Ishikawa (cell line): Measurements from ENCODE around the gene KDSR.

Experiments
- CEBPB ChIP-seq: IDR thresholded peaks from 2 replicates; pipeline ENCODE4 v1.6.1; 2012
- CREB1 ChIP-seq: IDR thresholded peaks from 2 replicates; pipeline ENCODE4 v1.6.1; 2012; ENCODE audit warnings: low read depth
- EGR1 ChIP-seq: IDR thresholded peaks from 2 replicates; pipeline ENCODE4 v1.6.1; 2012
- EP300 ChIP-seq: IDR thresholded peaks from 2 replicates; pipeline ENCODE4 v1.6.1; 2012; ENCODE audit warnings: borderline replicate concordance
- FOXM1 ChIP-seq: IDR thresholded peaks from 2 replicates; pipeline ENCODE4 v1.6.1; 2012; ENCODE audit warnings: low read depth, borderline replicate concordance
- NFIC ChIP-seq: IDR thresholded peaks from 2 replicates; pipeline ENCODE4 v1.6.1; 2012
- RAD21 ChIP-seq: IDR thresholded peaks from 2 replicates; pipeline ENCODE4 v1.6.1; 2012; ENCODE audit warnings: low read depth
- TAF1 ChIP-seq: IDR thresholded peaks from 2 replicates; pipeline ENCODE4 v1.6.1; 2012; ENCODE audit warnings: low read depth, mild to moderate bottlenecking
- TCF12 ChIP-seq: IDR thresholded peaks from 2 replicates; pipeline ENCODE4 v1.6.1; 2012; ENCODE audit warnings: low read depth
- TEAD4 ChIP-seq: IDR thresholded peaks from 2 replicates; pipeline ENCODE4 v1.6.1; 2012
- YY1 ChIP-seq: IDR thresholded peaks from 2 replicates; pipeline ENCODE4 v1.6.1; 2012; ENCODE audit warnings: low read depth
- ZBTB7A ChIP-seq: IDR thresholded peaks from 2 replicates; pipeline ENCODE4 v1.6.1; 2012; ENCODE audit warnings: low read depth
- TF ChIP-seq, protein P1 (sequence below): IDR thresholded peaks from 2 replicates; pipeline ENCODE4 v1.6.1; 2012
- TF ChIP-seq, protein P2 (sequence below): IDR thresholded peaks from 2 replicates; pipeline ENCODE4 v1.6.1; 2012; ENCODE audit warnings: low read depth, mild to moderate bottlenecking
- TF ChIP-seq, protein P3 (sequence below): IDR thresholded peaks from 2 replicates; pipeline ENCODE4 v1.6.1; 2012

Gene KDSR

DNA sequence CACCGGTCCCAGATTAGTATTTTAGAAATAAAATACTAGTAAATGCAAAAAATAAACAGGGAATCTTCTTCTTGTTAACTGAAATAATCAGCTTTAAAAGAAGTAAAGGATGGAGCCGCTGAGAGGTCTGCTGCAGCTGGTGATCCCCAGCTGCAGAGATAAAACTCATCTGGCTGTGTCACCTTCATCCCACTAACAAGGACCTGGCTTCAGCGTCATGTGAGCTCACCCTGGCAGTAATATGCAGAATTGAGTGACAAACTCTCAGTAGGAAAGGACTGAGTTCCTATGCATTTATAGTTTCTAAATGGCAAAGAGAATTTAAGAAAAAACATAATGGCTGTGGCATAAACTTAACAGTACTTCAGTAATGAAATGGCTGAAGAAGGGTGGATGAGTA lies 27.9 kb upstream of the KDSR start:
- TF ChIP-seq TCF12 (no peak), TAF1 (no peak), CREB1 (no peak), TEAD4 (no peak), ZBTB7A (no peak), EGR1 (no peak), RAD21 (no peak), NFIC (no peak), CEBPB (no peak), FOXM1 (no peak), EP300 (no peak)
- TF ChIP-seq, protein P1, sequence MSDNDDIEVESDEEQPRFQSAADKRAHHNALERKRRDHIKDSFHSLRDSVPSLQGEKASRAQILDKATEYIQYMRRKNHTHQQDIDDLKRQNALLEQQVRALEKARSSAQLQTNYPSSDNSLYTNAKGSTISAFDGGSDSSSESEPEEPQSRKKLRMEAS = no peak
- TF ChIP-seq, protein P2, sequence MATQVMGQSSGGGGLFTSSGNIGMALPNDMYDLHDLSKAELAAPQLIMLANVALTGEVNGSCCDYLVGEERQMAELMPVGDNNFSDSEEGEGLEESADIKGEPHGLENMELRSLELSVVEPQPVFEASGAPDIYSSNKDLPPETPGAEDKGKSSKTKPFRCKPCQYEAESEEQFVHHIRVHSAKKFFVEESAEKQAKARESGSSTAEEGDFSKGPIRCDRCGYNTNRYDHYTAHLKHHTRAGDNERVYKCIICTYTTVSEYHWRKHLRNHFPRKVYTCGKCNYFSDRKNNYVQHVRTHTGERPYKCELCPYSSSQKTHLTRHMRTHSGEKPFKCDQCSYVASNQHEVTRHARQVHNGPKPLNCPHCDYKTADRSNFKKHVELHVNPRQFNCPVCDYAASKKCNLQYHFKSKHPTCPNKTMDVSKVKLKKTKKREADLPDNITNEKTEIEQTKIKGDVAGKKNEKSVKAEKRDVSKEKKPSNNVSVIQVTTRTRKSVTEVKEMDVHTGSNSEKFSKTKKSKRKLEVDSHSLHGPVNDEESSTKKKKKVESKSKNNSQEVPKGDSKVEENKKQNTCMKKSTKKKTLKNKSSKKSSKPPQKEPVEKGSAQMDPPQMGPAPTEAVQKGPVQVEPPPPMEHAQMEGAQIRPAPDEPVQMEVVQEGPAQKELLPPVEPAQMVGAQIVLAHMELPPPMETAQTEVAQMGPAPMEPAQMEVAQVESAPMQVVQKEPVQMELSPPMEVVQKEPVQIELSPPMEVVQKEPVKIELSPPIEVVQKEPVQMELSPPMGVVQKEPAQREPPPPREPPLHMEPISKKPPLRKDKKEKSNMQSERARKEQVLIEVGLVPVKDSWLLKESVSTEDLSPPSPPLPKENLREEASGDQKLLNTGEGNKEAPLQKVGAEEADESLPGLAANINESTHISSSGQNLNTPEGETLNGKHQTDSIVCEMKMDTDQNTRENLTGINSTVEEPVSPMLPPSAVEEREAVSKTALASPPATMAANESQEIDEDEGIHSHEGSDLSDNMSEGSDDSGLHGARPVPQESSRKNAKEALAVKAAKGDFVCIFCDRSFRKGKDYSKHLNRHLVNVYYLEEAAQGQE = no peak
- TF ChIP-seq, protein P3, sequence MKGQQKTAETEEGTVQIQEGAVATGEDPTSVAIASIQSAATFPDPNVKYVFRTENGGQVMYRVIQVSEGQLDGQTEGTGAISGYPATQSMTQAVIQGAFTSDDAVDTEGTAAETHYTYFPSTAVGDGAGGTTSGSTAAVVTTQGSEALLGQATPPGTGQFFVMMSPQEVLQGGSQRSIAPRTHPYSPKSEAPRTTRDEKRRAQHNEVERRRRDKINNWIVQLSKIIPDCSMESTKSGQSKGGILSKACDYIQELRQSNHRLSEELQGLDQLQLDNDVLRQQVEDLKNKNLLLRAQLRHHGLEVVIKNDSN = no peak

DNA sequence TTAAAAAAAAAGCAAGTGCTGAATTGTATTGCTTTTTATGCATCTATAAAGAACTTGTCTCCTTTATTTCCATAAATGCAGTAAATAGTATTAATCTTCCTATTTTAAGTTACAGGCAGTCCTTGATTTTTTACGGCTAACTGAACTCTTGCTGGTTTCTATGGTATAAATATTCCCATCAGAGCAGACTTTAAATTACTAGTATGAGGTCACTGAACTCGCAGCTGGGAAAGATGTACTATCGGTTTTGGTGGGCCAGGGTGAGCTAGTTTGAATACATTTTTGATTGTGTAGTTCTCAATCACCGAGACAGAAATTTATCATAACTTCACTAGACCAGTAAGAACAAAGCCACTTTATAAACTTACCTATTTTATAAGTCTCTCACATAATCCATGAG lies 20.9 kb upstream of the KDSR start:
- TF ChIP-seq EP300 = no peak
- TF ChIP-seq EGR1 = no peak
- TF ChIP-seq YY1 = no peak
- TF ChIP-seq CEBPB = no peak
- TF ChIP-seq TCF12 = no peak
- no peak for TF ChIP-seq TEAD4
- TF ChIP-seq, protein P1 = no peak
- TF ChIP-seq CREB1 = no peak
- TF ChIP-seq ZBTB7A = no peak
- TF ChIP-seq, protein P3 = no peak
- TF ChIP-seq RAD21 = no peak
- no peak for TF ChIP-seq NFIC
- TF ChIP-seq FOXM1 = no peak
- TF ChIP-seq, protein P2 = no peak
- TF ChIP-seq TAF1 = no peak

DNA sequence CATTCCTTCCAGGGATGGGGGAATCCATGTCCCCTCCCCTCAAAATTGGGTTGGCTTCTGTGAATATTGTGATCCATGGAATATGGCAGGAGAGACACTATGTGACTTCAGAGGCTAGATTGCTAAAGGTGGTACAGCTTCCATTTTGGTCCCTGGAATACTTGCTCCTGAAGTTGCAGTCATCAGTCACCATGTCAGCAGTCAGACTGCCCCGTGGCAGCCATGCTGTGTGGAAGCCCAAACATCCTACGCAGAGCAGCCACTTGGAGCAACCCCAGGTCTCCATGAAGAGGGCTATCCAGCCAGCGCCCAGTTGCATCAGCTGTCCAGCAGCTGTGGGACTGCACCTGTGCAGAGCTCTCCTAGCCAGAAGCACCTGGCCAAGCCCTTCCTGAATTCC lies 15.8 kb upstream of the KDSR start:
- TF ChIP-seq ZBTB7A = no peak
- TF ChIP-seq TCF12 = no peak

DNA sequence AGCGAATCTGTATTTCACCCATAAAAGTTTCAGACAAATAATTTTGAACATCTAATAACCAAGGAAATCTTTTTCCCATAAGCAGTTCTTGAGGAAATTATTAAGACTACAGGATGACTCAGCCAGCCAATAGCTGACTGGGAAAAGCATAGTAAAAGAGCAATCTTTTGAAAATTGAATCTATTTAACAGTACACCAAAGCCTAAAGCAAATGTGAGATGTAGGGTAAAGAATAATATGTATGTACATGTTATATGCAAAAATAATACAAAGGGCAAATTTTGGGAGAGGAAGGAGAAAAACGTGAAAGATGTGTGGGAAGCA lies 12.6 kb upstream of the KDSR start:
- TF ChIP-seq EP300 (no peak), TCF12 (no peak), CREB1 (no peak), TEAD4 (no peak), NFIC (no peak), ZBTB7A (no peak), RAD21 (no peak), FOXM1 (no peak), TAF1 (no peak), YY1 (no peak), EGR1 (no peak), CEBPB (no peak)
- TF ChIP-seq, protein P3 = no peak
- TF ChIP-seq, protein P2 = no peak
- TF ChIP-seq, protein P1 = no peak
